Brain microvascular endothelial cell (primary cell): ENCODE results near the gene SLC25A18.

Experiments
- DNase-seq: peaks from one replicate; pipeline ENCODE4 v3.0.0-alpha.2; 2020
- H3K27ac ChIP-seq: fragments of 250-450 bp; sonication (Bioruptor Pico); 2 replicates; pipeline ENCODE4 v1.5.1; 2020; ENCODE audit warnings: mild to moderate bottlenecking, moderate library complexity
- H3K27me3 ChIP-seq: fragments of 250-450 bp; sonication (Bioruptor Pico); replicated peaks from 2 replicates; pipeline ENCODE4 v1.5.1; 2020; ENCODE audit warnings: mild to moderate bottlenecking
- H3K36me3 ChIP-seq: fragments of 250-450 bp; sonication (Bioruptor Pico); replicated peaks from 2 replicates; pipeline ENCODE4 v1.5.1; 2020; ENCODE audit warnings: mild to moderate bottlenecking
- H3K4me3 ChIP-seq: 2 replicates; pipeline ENCODE4 v1.5.1; 2011; ENCODE audit warnings: low read depth, mild to moderate bottlenecking, control low read depth, low read length, moderate library complexity
- CTCF ChIP-seq: IDR thresholded peaks from 2 replicates; pipeline ENCODE4 v1.5.1; 2011; ENCODE audit warnings: low read depth, mild to moderate bottlenecking, moderate library complexity, low read length, control low read depth, inconsistent platforms; ENCODE audit errors: missing control alignments
- in situ Hi-C: cut with HindIII; loops from 2 replicates; pipeline ENCODE4 v1.10.0; 2017; ENCODE audit warnings: low sequenced_read_pairs, low pct_ligation_motif_present

Gene SLC25A18

GRCh38 chr22:17548756-17549035 lies 14.6 kb upstream of the SLC25A18 start:
- H3K27me3 ChIP-seq: no peaks in the 10 kb centered on the region
- no peak for DNase-seq
- in situ Hi-C loops: no loop called here
- H3K36me3 ChIP-seq: no peaks in the 10 kb centered on the region
- H3K4me3 ChIP-seq: no peak overlapping the region
- no peak for TF ChIP-seq CTCF
- no peak overlapping the region for H3K27ac ChIP-seq

GRCh38 chr22:17549183-17549582 lies 14.1 kb upstream of the SLC25A18 start:
- no peaks in the 10 kb centered on the region for H3K27me3 ChIP-seq
- no peak for TF ChIP-seq CTCF
- in situ Hi-C loops: no loop called here
- DNase-seq: no peak
- no peak overlapping the region for H3K27ac ChIP-seq
- H3K4me3 ChIP-seq: no peak overlapping the region
- no peaks in the 10 kb centered on the region for H3K36me3 ChIP-seq

GRCh38 chr22:17549655-17550054 lies 13.6 kb upstream of the SLC25A18 start:
- no peak for TF ChIP-seq CTCF
- DNase-seq: no peak
- H3K4me3 ChIP-seq: no peak overlapping the region
- in situ Hi-C loops: no loop called here
- H3K27ac ChIP-seq: no peak overlapping the region
- no peaks in the 10 kb centered on the region for H3K27me3 ChIP-seq
- H3K36me3 ChIP-seq: no peaks in the 10 kb centered on the region

GRCh38 chr22:17552737-17553136 lies 10.6 kb upstream of the SLC25A18 start:
- TF ChIP-seq CTCF: no peak
- H3K27me3 ChIP-seq: no peaks in the 10 kb centered on the region
- DNase-seq: no peak
- H3K4me3 ChIP-seq: no peak overlapping the region
- H3K36me3 ChIP-seq: no peaks in the 10 kb centered on the region
- in situ Hi-C loops: no loop called here
- no peak overlapping the region for H3K27ac ChIP-seq

GRCh38 chr22:17554814-17555213 lies 8.5 kb upstream of the SLC25A18 start:
- Histone ChIP-seq H3K27ac (no peak overlapping the region), H3K36me3 (no peaks in the 10 kb centered on the region), H3K4me3 (no peak overlapping the region), H3K27me3 (no peaks in the 10 kb centered on the region)
- in situ Hi-C loops: no loop called here
- DNase-seq: no peak
- no peak for TF ChIP-seq CTCF

- TF ChIP-seq CTCF: no peak
- H3K4me3 ChIP-seq: no peak overlapping the region
- no peak overlapping the region for H3K27ac ChIP-seq
- DNase-seq: no peak
- in situ Hi-C loops: no loop called here
- H3K27me3 ChIP-seq: no peaks in the 10 kb centered on the region
- no peaks in the 10 kb centered on the region for H3K36me3 ChIP-seq
These were observed 4.1 kb upstream of the SLC25A18 start for GRCh38 chr22:17559188-17559587.
